ENCODE results near the gene ATXN8OS. TPM values are rescaled to one million over a fixed set of nuclear protein-coding genes. Genes with fewer than 3 reads are reported as not detected.
A peak's percentile ranks its signal among the peaks of the same experiment; 100 is the strongest.
"Not testable (repeated sequence)": the region's sequence is repeated elsewhere in the genome, so short reads cannot be mapped to it uniquely, and the experiment has no call there.

The ATXN8OS gene
- polyA plus RNA-seq (ENCODE audit: insufficient read length in 4 of 4), result under 1 TPM; 0.18 to 0.66 (median 0.42) TPM

- DNase-seq (ENCODE audit: low read depth in 4 of 4, low spot score in 2 of 4), result peak in 2 of 4 donors; percentile 17 to 28
Observed at GRCh38 chr13:70107498-70108281, at the start of gene ATXN8OS. TSS of gene ATXN8OS (plus strand) at chr13:70107826.

- DNase-seq (ENCODE audit: low read depth in 4 of 4, low spot score in 2 of 4), result no peak
Observed at GRCh38 chr13:70080012-70080411, 27.6 kb upstream of the ATXN8OS start.

- DNase-seq (ENCODE audit: low read depth in 4 of 4, low spot score in 2 of 4), result no peak
Observed at GRCh38 chr13:70087247-70087646, 20.4 kb upstream of the ATXN8OS start.

GRCh38 chr13:70088926-70089325 is 18.7 kb upstream of the ATXN8OS start:
- DNase-seq (ENCODE audit: low read depth in 4 of 4, low spot score in 2 of 4), result no peak

- DNase-seq (ENCODE audit: low read depth in 4 of 4, low spot score in 2 of 4), result no peak
Observed at GRCh38 chr13:70090036-70090723, 17.4 kb upstream of the ATXN8OS start.

- no peak for DNase-seq (ENCODE audit: low read depth in 4 of 4, low spot score in 2 of 4)
Observed at GRCh38 chr13:70098669-70099068, 9.0 kb upstream of the ATXN8OS start.

GRCh38 chr13:70104481-70104880 is 3.1 kb upstream of the ATXN8OS start:
- no peak for DNase-seq (ENCODE audit: low read depth in 4 of 4, low spot score in 2 of 4)

GRCh38 chr13:70107125-70107497 is 515 bp upstream of the ATXN8OS start:
- no peak for DNase-seq (ENCODE audit: low read depth in 4 of 4, low spot score in 2 of 4)

- DNase-seq (ENCODE audit: low read depth in 4 of 4, low spot score in 2 of 4), result peak in 3 of 4 donors; percentile 9 to 41 (median 28)
Observed at GRCh38 chr13:70108356-70109105, 905 bp downstream of the ATXN8OS start, which contains the start of gene KLHL1. TSS of gene KLHL1 (minus strand) at chr13:70108452. CDS start at chr13:70107699, 753 bp downstream.

- no peak for DNase-seq (ENCODE audit: low read depth in 4 of 4, low spot score in 2 of 4)
Observed at GRCh38 chr13:70117338-70117905, 9.8 kb downstream of the ATXN8OS start.

GRCh38 chr13:70125693-70126092 is 18.1 kb downstream of the ATXN8OS start:
- no peak for DNase-seq (ENCODE audit: low read depth in 4 of 4, low spot score in 2 of 4)

GRCh38 chr13:70128098-70128497 is 20.5 kb downstream of the ATXN8OS start:
- no peak for DNase-seq (ENCODE audit: low read depth in 4 of 4, low spot score in 2 of 4)

- not testable (repeated sequence) for DNase-seq (ENCODE audit: low read depth in 4 of 4, low spot score in 2 of 4)
Observed at GRCh38 chr13:70142658-70143057, 35.0 kb downstream of the ATXN8OS start.

- no peak for DNase-seq (ENCODE audit: low read depth in 4 of 4, low spot score in 2 of 4)
Observed at GRCh38 chr13:70162141-70162540, 54.5 kb downstream of the ATXN8OS start.

- no peak for DNase-seq (ENCODE audit: low read depth in 4 of 4, low spot score in 2 of 4)
Observed at GRCh38 chr13:70170689-70171088, 63.1 kb downstream of the ATXN8OS start.

- DNase-seq (ENCODE audit: low read depth in 4 of 4, low spot score in 2 of 4), result no peak
Observed at GRCh38 chr13:70171151-70171550, 63.5 kb downstream of the ATXN8OS start.

- no peak for DNase-seq (ENCODE audit: low read depth in 4 of 4, low spot score in 2 of 4)
Observed at GRCh38 chr13:70172946-70173597, 65.4 kb downstream of the ATXN8OS start.

GRCh38 chr13:70173598-70173959 is 66.0 kb downstream of the ATXN8OS start:
- DNase-seq (ENCODE audit: low read depth in 4 of 4, low spot score in 2 of 4), result no peak

- no peak for DNase-seq (ENCODE audit: low read depth in 4 of 4, low spot score in 2 of 4)
Observed at GRCh38 chr13:70178346-70178745, 70.7 kb downstream of the ATXN8OS start.

Measured in left renal cortex interstitium (tissue), 4 donors.